ENCODE results near the gene IFNAR1. TPM values are rescaled to one million over a fixed set of nuclear protein-coding genes. Genes with fewer than 3 reads are reported as not detected.

IFNAR1 gene
- total RNA-seq, 2 experiments from 2014 or later: 18.1 to 60.8 TPM

DNA sequence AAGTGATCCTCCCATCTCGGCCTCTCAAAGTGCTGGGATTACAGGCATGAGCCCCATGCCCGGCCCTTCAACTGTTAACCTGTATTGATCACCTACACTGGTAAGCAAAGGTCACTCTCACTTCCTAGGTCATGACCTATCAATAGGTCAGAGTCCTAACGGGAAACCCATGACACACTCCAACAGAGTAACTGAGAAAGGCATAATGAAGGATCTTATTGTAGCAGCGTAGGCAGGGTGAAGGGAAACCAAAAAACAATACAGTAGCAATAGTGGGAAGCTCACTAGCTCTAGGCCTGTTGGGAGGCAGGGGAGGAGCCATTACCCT is 19.5 kb upstream of the IFNAR1 start:
- Histone ChIP-seq H3K4me1 (ENCODE audit: insufficient read depth, low read length, poor library complexity, severe bottlenecking) (peaks cover 100% of the 10 kb centered on the region), H3K27ac (ENCODE audit: low read depth, low read length, poor library complexity, severe bottlenecking) (peak overlapping the region; percentile 99), H2AFZ (ENCODE audit: low read length) (peak overlapping the region; percentile 64; the same call in 1 of the 2 replicates), H3K9me3 (ENCODE audit: low read length) (peaks cover 7% of the 10 kb centered on the region; the same call in 1 of the 2 replicates), H3K79me2 (ENCODE audit: insufficient read depth, low read depth, low read length) (no peaks in the 10 kb centered on the region), H3K9me2 (ENCODE audit: insufficient read depth, low read length) (no peaks in the 10 kb centered on the region), H3K36me3 (ENCODE audit: insufficient read depth, low read length) (peaks cover 8% of the 10 kb centered on the region), H3K4me2 (ENCODE audit: low read length) (peak overlapping the region; percentile 21), H3K4me3 (ENCODE audit: low read depth, low read length, poor library complexity, severe bottlenecking) (no peak overlapping the region), H4K20me1 (ENCODE audit: insufficient read depth, low read length) (no peaks in the 10 kb centered on the region)
- POLR2A ChIA-PET: interaction anchor here (1.0 kb wide), 2 partner anchors 40 to 80 kb away, joined by 3 read pairs; partner anchors contain the start of gene IL10RB
- DNase-seq (ENCODE audit: low spot score): no peak
- intact Hi-C loops (cut with micrococcal nuclease; ENCODE audit: unreplicated experiment): no loop called here
- BruUV-seq (replicated peaks): no TSS peak
- CTCF ChIA-PET (ENCODE audit: unreplicated experiment): no interaction called here
- TF ChIP-seq, protein P1, sequence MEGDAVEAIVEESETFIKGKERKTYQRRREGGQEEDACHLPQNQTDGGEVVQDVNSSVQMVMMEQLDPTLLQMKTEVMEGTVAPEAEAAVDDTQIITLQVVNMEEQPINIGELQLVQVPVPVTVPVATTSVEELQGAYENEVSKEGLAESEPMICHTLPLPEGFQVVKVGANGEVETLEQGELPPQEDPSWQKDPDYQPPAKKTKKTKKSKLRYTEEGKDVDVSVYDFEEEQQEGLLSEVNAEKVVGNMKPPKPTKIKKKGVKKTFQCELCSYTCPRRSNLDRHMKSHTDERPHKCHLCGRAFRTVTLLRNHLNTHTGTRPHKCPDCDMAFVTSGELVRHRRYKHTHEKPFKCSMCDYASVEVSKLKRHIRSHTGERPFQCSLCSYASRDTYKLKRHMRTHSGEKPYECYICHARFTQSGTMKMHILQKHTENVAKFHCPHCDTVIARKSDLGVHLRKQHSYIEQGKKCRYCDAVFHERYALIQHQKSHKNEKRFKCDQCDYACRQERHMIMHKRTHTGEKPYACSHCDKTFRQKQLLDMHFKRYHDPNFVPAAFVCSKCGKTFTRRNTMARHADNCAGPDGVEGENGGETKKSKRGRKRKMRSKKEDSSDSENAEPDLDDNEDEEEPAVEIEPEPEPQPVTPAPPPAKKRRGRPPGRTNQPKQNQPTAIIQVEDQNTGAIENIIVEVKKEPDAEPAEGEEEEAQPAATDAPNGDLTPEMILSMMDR (conservative IDR thresholded peaks at IDR 0.05; ENCODE audit: low read length): no peak
- TF ChIP-seq EZH2phosphoT487 (IDR thresholded peaks at IDR 0.05; ENCODE audit: borderline replicate concordance, low read depth, low read length): no peak

DNA sequence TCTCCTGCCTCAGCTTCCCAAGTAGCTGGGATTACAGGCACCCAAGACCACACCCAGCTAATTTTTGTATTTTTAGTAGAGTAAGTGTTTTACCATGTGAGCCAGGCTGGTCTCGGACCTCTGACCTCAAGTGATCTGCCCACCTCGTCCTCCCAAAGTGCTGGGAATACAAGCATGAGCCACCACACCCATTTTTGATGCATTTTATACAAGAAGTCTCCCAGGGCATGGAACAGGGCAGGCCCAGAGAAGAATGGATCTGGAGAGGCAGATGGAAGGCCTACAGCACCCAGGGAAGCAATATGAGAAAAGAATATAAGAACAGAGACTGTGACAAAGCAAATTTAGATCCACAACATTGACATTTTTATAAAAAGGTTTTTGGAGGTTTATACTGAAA is 18.8 kb upstream of the IFNAR1 start:
- H3K4me1 ChIP-seq (ENCODE audit: insufficient read depth, low read length, poor library complexity, severe bottlenecking): peaks cover 100% of the 10 kb centered on the region
- TF ChIP-seq, protein P1 (conservative IDR thresholded peaks at IDR 0.05; ENCODE audit: low read length): no peak
- no peak for TF ChIP-seq EZH2phosphoT487 (IDR thresholded peaks at IDR 0.05; ENCODE audit: borderline replicate concordance, low read depth, low read length)
- H3K27ac ChIP-seq (ENCODE audit: low read depth, low read length, poor library complexity, severe bottlenecking): peak overlapping the region; percentile 99
- POLR2A ChIA-PET: interaction anchor here (0.8 to 1.0 kb wide), 3 partner anchors 40 to 101 kb away, joined by 3 read pairs; partner anchors contain the start of gene IL10RB
- H3K36me3 ChIP-seq (ENCODE audit: insufficient read depth, low read length): peaks cover 11% of the 10 kb centered on the region
- no peaks in the 10 kb centered on the region for H3K79me2 ChIP-seq (ENCODE audit: insufficient read depth, low read depth, low read length)
- intact Hi-C loops (cut with micrococcal nuclease; ENCODE audit: unreplicated experiment): no loop called here
- no peak overlapping the region for H3K4me2 ChIP-seq (ENCODE audit: low read length)
- DNase-seq (ENCODE audit: low spot score): no peak
- CTCF ChIA-PET (ENCODE audit: unreplicated experiment): no interaction called here
- peak overlapping the region; percentile 11; the same call in 1 of the 2 replicates for H2AFZ ChIP-seq (ENCODE audit: low read length)
- peaks cover 13% of the 10 kb centered on the region for H3K9me3 ChIP-seq (ENCODE audit: low read length)
- no TSS peak for BruUV-seq (replicated peaks)
- H3K4me3 ChIP-seq (ENCODE audit: low read depth, low read length, poor library complexity, severe bottlenecking): no peak overlapping the region
- H4K20me1 ChIP-seq (ENCODE audit: insufficient read depth, low read length): no peaks in the 10 kb centered on the region
- H3K9me2 ChIP-seq (ENCODE audit: insufficient read depth, low read length): no peaks in the 10 kb centered on the region
